ELF-1 (cell line): ENCODE measurements around the gene GDF2.

ENCODE experiments used
- DNase-seq: peaks from one replicate; pipeline ENCODE4 v3.0.0-alpha.2; 2016; ENCODE audit warnings: low read depth, low spot score

Gene GDF2

DNA sequence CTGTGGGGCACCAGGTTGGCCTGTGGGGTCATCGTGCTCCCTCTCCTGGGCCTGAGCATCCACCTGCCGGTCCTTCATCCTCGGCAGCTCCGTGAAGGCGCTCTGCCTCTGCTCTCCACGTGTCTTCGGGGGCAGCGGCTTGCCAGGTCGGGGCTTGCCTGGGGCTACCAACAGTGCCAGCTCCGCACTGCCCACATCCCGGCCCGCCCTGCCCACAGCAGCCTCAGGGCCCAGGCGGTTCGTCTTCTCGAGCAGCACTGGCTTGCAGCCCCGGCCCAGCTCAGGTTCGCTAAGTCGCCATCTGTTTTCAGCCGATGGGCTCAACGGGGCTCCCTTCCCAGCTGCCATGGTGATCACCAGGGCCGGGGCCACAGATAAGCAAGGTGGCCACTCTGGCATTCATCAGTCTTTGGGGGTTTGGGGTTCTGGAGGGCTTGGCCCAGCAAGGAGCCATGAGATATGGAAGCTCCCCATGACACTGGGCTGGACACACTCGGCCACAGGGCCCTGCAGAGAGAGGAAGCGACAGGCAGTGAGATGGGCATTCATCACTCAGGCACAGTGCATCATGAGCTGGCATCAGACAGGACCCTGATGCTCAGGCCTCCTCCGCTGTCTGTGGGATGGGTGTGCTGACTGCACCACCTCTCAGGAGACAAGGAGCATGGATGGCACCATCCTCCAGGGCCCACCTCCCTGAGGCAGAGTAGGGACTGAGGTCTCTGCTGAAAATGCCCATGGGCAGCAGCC lies 46.4 kb downstream of the GDF2 start:
- DNase-seq: no peak

DNA sequence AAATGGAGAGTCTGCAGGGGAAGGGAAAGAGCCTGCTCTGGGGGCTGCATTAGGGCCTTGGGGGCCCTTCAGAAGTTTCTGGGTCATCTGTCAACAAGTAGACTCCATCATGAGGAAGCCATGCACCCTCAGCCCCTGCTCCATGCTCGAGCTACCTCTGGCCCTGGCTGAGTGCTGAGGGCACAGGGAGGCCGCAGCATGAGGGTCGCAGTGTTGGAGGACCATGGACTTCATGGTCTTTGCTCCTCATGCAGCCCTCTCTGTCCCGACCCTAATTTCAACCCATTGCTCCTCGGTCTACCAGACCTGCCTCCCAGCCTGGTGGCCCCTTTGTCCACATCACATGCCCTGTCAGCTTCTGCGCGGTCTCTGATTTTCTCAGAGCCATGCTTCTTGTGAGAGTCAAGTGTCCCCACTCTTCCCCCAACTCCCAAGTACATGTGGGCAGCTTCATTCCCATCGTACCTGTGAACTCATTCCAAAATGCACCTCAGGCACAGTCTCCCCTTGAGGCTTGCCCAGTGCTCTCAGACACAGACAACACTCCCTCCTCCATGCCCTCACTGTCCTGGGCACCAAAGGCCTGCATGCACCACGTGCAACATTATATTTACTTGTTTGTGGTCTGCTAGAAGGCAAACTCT lies 47.1 kb downstream of the GDF2 start:
- DNase-seq: no peak

DNA sequence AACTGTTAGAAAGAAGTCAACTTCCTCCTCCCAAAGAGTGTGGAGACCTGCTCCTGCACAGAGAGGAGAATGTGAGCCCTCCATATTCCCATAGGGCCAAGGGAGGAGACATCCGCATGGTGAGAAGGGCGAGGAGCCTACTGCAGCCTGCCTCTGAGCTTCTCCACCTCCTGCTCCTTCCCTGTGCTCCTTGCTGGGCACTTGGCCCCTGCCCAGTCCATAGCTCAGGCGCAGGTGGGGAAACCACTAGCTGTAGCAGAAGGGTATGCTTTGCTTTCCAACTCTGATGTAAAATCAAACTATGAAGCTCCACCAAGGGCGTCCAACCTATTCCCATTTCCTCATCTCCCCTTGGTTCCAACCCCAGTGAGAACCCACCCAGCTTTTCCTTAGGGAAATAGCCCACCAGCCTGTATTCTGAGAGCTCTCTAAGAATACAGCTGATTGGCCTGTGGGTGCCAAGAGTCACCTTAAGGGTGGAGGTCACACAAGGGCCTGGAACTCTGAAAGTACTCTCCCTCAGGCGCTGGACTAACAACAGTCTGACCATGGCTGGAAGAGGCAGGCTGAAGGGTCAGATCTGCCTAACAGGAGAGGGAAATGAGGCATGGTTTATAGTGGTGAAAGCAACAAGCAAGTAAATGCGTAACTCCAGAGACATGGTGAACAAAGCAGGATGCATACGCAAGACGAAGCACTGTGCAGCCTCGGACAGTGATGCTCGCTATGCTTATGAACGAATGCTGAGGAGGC lies 47.9 kb downstream of the GDF2 start:
- DNase-seq: no peak

DNA sequence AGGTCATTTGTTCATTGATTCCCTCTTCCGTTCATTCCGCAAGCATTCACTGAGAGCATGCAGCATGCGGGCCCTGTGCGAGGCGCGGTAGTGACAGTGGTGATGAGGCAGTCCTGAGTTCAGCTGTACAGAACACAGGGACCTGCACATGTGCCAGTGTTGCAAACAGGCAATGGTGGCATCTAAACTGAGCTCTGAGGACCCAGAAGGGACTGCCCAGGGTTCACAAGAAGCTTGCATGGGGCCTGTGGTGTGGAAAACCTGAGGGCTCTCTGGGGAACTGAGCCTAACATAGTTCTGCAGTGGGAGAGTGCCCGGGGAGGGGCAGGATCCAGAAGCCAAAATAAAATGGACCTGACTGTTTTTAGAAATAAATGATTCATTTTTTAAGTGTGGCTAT lies 48.6 kb downstream of the GDF2 start:
- DNase-seq: no peak

DNA sequence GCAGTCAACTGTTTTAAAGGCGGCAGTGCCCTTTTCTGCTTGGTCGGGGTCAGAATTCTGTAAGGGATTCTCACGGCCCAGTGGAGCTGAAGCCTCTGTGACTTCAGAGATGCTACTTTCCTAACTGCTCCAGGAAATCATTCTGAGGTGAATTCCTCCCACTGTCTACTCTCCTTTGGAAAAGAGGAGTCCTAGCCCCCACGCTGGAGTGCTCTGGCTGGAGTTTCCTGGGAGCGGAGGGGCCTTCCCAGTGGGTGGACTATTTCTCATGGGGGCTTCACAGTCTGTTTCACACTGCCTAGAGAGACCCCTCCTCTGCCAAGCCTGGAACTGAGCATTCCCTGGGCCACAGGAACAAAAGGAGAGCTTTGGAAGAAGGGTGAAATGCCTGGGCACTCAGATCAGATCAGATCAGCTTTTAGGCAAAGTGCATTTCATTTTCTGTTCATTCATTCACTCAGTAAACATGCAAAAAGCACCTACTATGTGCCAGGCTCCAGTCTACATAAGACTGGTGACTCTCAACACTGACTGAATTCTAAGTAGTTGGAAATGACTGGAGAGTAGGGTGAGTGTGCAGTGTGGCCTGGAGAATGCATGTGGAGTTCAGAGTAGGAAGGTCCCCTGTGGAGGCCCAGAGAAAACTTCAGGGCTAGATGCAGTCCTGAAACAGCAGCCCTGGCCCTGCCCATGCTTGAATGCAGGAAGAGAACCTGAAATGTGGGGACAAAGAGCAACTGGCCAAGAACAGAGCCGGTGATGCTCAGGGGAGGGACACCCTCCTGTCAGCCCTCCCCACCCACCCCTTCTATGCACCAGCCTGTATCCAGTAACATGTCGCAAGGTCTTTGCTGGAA lies 49.6 kb downstream of the GDF2 start:
- no peak for DNase-seq

DNA sequence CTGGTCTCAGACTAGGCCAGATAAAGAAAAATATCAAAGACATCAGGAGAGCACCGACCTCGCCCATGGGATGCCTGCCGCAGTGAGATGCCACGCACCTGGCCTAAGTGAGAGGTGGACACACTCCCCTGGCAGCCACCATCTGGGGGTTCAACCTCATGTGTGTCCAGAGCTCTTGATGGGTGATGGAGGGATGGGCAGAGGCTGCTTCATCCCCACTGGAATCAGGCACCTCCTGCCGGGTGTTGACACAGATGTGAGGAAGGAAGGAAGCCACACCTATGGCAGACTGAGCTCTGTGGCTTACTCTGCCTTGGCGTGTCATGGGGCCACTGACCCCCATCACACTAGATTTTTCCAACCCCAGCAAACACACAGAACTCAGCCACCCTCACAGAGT lies 50.5 kb downstream of the GDF2 start:
- DNase-seq: no peak

DNA sequence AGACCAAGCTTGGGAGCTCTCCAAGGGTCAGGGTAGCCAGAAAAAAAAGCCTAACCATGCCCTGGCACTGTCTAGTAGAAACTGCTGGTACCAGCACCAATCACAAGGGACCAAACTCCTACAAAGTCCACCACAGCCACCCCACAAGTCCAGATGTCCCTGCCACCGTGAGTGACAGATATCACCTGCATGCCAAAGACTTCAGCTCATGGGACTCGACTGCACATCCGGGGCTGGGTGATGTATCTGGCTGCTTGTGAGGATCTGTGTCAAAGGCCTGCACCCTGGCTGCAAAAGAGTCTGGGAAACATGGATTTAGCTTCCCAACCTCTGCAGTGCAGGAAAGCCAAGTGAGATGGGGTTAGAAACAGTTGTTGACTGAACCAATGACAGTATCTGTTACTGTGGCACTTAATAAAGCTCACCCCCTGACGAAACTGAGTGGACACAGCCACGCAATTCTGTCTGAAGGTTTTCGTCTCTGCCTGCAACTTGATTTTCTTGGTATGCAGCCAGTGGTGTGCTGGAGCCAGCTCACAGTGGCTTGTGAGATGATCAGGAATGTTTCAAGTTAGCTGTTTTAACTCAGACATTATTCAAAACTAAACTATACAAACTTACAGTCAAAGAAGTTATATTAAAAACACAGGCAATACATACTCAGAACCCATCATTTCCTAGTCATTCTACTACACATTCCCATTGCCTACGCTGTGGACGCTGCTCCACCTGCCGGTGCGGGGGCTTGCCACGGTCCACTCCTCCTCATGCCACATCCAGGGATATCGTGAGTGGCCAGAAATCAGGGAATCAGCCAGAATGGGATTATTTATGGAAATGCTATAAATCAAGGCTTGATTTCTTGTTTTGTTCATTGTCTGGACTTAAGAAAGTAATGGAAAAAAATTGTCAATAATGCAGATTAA lies 52.6 kb downstream of the GDF2 start:
- DNase-seq: no peak

DNA sequence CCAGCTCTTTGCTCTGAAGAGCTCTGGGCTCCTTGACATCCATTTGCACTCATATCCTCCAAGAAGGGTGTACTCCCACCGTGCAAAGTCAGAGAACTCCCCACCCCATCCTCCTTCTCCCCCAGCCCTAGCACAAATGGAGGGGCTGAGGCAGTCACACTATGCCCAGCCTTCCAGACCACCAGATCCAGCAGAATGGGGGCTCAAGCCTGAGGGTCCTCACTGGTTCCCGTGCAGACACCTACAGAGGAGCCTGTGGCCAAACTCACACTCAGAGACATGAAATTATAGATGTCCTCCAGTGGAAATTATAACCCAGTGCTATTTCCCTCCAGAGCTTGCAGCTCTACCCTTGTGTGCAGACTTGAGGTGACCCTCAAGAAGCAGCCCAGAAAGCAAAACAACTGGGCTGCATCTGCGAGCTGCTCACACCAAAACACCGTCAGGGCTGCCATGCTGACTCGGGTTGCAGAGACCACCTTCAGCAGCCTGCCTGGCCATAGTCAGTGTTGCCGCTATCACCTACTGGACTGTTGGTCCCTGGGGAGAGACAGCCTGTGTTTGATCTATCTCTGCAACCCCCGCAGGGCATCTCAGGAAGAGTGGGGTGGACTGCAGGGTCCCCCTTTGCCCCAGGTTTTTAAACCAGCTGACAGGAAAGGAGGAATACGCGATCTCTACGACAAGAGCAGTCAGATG lies 54.4 kb downstream of the GDF2 start:
- DNase-seq: no peak
